ENCODE data around the gene CD79B. TPM values are rescaled to one million over a fixed set of nuclear protein-coding genes. Genes with fewer than 3 reads are reported as not detected.
"Not testable (repeated sequence)": the region's sequence is repeated elsewhere in the genome, so short reads cannot be mapped to it uniquely, and the experiment has no call there.

Gene CD79B
- total RNA-seq, 1 donor from 2014 or later = 8.9 TPM

DNA sequence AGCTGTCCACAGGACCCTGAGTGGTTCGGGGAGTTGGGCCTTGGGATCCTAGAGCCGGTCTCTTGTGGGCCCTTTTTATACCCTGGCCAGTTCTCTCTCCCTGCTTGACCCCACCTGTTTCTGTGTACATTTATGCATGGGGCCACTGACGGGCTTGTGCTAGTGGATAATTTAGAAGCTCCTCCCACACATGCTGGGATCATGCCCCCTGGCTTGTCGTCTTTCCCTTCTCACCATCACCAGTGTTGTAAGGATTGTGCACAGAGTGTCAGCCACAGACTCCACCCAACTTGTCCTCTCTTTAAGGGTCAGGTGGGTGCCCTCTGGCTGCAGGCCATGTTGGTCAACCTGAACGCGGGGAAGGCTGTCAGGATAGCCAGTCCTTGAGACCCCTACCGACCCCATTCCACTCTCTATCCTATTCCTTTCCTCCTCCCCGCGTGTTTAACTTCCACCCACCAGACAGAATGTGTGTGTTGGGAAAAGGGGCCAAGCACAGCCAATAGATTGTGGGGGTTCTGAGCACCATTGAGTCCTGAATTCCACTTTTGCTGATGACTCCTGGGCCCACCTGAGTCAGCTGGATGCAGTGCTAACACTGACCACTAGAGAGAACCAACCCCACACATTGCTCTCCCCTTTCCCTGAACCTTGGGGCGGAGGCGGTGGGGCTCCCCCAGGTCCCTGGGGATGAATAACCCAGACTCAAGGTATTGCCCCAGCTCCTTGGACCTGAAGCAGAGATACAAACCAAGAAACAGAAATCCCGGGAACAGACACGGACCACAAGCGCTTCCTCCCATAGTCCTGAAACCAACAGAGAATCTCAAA, 35.4 kb downstream of the CD79B start, which contains the start of gene CSH1:
CSH1 (minus strand) TSS at position 51 of the 831 bp plus-strand sequence. CDS start 63 bp downstream, outside the sequence.
- DNase-seq; intact Hi-C loops (cut with DNase I); ATAC-seq (ENCODE audit: poor library complexity): not testable (repeated sequence)

DNA sequence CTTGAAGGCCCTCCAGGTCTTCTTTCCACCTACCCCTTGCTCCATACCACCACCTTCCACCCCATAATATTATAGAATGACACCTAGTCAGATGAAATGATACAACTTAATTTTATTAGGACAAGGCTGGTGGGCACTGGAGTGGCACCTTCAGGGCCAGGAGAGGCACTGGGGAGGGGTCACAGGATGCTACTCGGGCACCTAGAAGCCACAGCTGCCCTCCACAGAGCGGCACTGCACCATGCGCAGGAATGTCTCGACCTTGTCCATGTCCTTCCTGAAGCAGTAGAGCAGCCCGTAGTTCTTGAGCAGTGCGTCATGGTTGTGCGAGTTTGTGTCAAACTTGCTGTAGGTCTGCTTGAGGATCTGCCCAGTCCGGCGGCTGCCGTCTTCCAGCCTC, 37.3 kb downstream of the CD79B start:
- intact Hi-C loops (cut with DNase I); DNase-seq: not testable (repeated sequence)

DNA sequence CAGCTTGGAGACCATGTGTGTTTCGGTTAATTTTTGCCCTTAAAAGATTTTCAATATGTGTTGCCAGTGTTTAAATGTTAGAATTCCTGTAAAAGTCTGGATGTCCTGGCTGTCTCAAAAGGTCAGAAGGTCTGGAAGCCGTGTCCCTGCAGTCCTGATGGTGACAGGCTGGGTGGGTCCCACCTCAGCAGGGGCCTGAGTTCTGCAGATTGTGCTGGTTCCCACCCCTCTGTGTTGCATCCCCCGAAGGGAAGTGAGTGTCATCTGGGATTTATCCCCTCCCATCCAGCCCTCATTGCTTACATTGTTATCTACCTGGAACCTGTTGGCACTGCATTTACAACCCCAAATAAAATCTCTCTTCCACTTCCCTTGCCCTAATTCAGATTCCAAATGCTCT, 38.1 kb downstream of the CD79B start:
- ATAC-seq (ENCODE audit: poor library complexity); intact Hi-C loops (cut with DNase I); DNase-seq: not testable (repeated sequence)

More for the DNA sequence above, 37.3 kb downstream of the CD79B start:
- not testable (repeated sequence) for ATAC-seq (ENCODE audit: poor library complexity)

DNA sequence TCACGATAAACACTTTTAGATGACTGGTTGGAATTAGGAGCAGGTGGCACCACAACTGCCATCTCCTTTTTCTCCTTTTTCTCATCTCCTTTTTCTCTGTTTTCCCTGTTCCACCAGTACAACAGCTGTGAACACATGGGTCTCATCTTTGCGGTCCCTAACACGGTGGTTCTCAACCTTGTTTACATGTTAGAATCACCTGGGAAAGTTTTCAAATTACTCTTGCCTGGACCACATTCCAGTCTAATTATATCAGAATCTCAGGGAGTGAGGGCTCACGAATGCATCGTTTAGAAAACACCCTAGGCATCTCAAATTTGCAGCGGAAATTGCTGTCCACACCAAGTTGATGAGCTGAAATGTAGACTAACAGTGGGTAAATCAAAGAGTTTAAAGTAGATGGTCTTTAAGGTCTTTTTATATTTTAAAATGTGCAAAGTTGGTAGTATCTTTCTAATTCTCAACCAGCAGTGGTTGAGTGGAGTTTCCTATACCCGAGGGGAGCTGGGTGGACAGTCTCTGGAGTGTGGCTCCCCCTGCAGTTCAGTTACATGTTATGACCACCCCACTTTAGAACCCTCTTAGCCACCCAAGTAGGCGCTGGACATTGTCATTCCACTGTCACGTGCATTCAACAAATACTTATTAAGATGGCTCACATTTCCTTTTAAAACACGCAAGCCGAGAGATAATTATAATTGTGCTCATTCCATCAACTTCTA, 39.7 kb downstream of the CD79B start:
- not testable (repeated sequence) for ATAC-seq (ENCODE audit: poor library complexity)

DNA sequence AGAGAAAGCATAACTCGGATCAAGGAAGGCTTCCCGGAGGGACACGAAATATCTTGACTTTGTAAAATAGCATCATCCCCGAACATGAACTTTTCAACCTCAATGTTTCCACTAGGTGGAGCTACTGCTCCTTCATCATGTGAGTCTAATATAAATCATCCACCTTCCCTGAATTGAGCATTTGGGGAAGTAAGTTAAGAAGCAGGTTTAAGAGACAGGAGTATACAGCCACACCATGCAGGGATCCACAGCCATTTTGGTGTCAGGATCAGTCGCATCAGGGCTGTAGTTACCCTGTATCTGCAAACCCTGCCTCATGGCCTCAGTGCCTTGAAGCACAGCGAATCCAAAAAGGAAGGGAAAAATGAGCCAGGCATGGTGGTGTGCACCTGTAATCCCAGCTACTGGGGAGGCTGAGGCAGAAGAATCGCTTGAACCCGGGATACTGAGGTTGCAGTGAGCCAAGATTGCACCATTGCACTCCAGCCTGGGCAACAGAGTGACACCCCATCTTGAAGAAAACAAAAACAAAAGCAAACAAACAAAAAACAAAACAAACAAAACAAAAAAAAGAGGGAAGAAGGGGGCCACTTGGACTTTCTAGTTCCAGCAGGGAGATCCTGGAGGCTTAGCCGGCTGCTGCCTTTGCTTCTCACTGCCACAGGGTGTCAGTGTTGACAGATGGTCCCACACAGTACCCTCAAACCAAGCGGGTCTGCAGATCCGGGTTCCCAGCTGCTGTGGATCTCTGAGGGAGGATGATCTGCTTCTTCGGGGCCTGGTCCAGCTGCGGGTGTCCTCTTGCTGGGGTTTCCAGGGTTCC, 42.9 kb downstream of the CD79B start:
- peak; percentile 82 for ATAC-seq (ENCODE audit: poor library complexity)
- DNase-seq; intact Hi-C loops (cut with DNase I): not testable (repeated sequence)

More for the DNA sequence above, 39.7 kb downstream of the CD79B start:
- intact Hi-C loops (cut with DNase I); DNase-seq: not testable (repeated sequence)

DNA sequence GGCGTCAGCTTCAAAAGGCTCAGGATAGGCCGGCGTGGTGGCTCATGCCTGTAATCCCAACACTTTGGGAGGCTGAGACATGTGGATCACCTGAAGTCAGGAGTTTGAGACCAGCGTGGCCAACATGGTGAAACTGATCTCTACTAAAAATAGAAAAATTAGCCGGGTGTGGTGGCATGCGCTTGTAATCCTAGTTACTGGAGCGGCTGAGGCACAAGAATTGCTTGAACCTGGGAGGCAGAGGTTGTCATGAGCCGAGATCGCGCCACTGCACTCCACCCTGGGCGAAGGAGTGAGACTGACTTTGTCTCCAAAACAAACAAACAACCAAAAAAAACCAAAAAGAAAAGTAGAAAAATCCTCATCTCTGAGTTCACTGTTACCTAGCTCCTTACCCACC, 47.0 kb downstream of the CD79B start:
- ATAC-seq (ENCODE audit: poor library complexity); DNase-seq; intact Hi-C loops (cut with DNase I): not testable (repeated sequence)

DNA sequence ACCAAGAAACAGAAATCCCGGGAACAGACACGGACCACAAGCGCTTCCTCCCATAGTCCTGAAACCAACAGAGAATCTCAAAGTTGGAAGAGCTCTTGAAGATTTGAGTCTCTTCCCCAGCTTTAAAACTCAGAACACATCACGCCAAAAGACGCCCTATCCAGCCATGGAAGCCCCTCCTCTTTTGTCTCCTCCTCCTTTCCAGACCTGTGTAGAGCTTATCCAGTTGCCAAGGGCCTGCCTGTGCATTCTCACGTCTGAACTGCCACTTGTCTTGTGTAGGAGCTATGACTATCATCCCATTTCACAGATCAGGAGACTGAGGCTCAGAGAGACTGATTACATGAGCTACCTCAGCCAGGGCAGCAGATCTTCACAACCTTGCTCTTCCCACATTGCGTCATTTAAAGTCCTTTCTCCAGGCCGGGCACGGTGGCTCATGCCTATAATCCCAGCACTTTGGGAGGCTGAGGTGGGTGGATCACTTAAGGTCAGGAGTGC, 49.5 kb downstream of the CD79B start:
- DNase-seq; ATAC-seq (ENCODE audit: poor library complexity); intact Hi-C loops (cut with DNase I): not testable (repeated sequence)

DNA sequence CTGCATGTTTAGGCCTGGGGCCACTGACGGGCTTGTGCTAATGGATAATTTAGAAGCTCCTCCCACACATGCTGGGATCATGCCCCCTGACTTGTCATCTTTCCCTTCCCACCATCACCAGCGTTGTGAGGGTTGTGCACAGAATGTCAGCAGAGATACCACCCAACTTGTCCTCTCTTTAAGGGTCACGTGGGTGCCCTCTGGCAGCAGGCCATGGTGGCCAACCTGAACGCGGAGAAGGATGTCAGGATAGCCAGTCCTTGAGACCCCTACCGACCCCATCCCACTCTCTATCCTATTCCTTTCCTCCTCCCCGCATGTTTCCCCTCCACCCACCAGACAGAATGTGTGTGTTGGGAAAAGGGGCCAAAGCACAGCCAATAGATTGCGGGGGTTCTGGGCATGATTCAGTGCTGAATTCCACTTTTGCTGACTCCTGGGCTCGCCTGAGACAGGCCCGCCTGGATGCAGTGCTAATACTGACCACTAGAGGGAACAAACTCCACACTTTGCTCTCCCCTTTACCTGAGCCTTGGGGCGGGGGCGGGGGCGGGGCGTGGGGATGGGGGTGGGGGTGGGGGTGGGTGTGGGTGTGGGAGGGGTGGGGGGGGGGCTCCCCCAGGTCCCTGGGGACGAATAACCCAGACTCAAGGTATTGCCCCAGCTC, 50.1 kb downstream of the CD79B start, which contains the start of gene GH2:
GH2 (minus strand) TSS at position 10 of the 667 bp plus-strand sequence. CDS start 143 bp downstream, outside the sequence.
- intact Hi-C loops (cut with DNase I) = no loop called here
- peak; percentile 72 for ATAC-seq (ENCODE audit: poor library complexity)

DNA sequence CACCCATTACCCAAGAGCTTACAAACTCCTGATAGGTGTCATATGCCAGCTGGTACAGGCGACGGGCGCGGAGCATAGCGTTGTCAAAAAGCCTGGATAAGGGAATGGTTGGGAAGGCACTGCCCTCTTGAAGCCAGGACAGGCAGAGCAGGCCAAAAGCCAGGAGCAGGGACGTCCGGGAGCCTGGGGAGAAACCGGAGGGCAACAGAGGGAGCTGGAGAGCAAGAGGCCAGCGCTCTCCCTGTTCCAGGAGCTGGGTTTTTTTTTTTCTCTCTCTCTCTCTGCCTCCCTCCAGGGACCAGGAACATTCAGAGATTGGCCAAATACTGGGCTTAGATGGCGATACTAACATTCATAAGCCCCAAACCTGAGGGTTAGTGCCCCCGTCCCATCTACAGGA, 50.8 kb downstream of the CD79B start:
- intact Hi-C loops (cut with DNase I) = not testable (repeated sequence)
- DNase-seq (peak; percentile 46), ATAC-seq (ENCODE audit: poor library complexity) (peak; percentile 72)

More for the DNA sequence above, 50.1 kb downstream of the CD79B start, which contains the start of gene GH2:
- DNase-seq = no peak

DNA sequence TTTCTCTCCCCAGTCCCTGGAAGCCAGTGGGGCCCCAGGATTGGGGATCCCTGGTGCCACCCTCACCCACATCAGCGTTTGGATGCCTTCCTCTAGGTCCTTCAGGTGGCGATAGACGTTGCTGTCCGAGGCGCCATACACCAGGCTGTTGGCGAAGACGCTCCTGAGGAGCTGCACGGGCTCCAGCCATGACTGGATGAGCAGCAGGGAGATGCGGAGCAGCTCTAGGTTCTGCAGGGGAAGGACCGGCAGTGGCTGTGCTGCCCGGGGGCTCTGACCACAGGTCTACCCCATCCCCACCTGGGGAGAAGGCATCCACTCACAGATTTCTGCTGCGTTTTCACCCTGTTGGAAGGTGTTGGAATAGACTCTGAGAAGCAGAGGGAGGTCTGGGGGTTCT, 51.4 kb downstream of the CD79B start:
- no peak for DNase-seq
- intact Hi-C loops (cut with DNase I) = no loop called here
- ATAC-seq (ENCODE audit: poor library complexity) = no peak

Other genes starting within 250 kb of the CD79B start
- gene LIMD2, start 232.2 kb downstream of the CD79B start, total RNA-seq = 2.4 TPM
- gene STRADA, start 190.5 kb downstream of the CD79B start, total RNA-seq = 14.7 TPM
- gene CCDC47, start 158.7 kb downstream of the CD79B start, total RNA-seq = 84.8 TPM
- gene DDX42, start 158.2 kb downstream of the CD79B start, total RNA-seq = 42.4 TPM
- 136 TPM for gene PSMC5, start 104.9 kb downstream of the CD79B start, total RNA-seq
- gene FTSJ3, start 104.7 kb downstream of the CD79B start, total RNA-seq = 29.8 TPM
- 22.0 TPM for gene SMARCD2, start 89.6 kb downstream of the CD79B start, total RNA-seq
- not detected for gene CSH2, start 58.7 kb downstream of the CD79B start, total RNA-seq
- gene GH2, start 50.4 kb downstream of the CD79B start, total RNA-seq = not detected
- gene CSH1, start 35.8 kb downstream of the CD79B start, total RNA-seq = not detected
- gene CSHL1, start 21.1 kb downstream of the CD79B start, total RNA-seq = not detected
- not detected for gene GH1, start 13.5 kb downstream of the CD79B start, total RNA-seq
- gene SCN4A, start 40.6 kb upstream of the CD79B start, total RNA-seq = 0.56 TPM
- 0.30 TPM for gene PRR29, start 66.0 kb upstream of the CD79B start, total RNA-seq
- gene ICAM2, start 88.3 kb upstream of the CD79B start, total RNA-seq = 31.9 TPM
- gene ERN1, start 197.8 kb upstream of the CD79B start, total RNA-seq = 6.7 TPM